Mucosa of descending colon (tissue), 3 donors: ENCODE results near the gene ARMC2. TPM values are rescaled to one million over a fixed set of nuclear protein-coding genes. Genes with fewer than 3 reads are reported as not detected.

Source experiments
- ATAC-seq: fragments of 200-7000 bp; cut with Tn5 transposase; one replicate; pipeline ENCODE4 v1.9.1; 2020; ENCODE audit warnings: mild to moderate bottlenecking, moderate library complexity
- DNase-seq, 3 donors: peaks; one replicate each; pipeline ENCODE4 v3.0.0-alpha.2; 2020
- H3K36me3 ChIP-seq: fragments of 200-600 bp; one replicate; pipeline ENCODE4 v1.8.0; 2021; ENCODE audit warnings: low read depth, mild to moderate bottlenecking
- H3K4me1 ChIP-seq: fragments of 200-600 bp; one replicate; pipeline ENCODE4 v1.8.0; 2021; ENCODE audit warnings: low read depth, mild to moderate bottlenecking
- H3K4me3 ChIP-seq: fragments of 200-600 bp; one replicate; pipeline ENCODE4 v1.8.0; 2021; ENCODE audit warnings: mild to moderate bottlenecking
- H3K9me3 ChIP-seq: fragments of 200-600 bp; one replicate; pipeline ENCODE4 v1.8.0; 2021; ENCODE audit warnings: mild to moderate bottlenecking
- intact Hi-C, 2 donors: fragments of 100-400 bp; cut with DNase I in 1 of 2; cut with micrococcal nuclease in 1 of 2; formaldehyde crosslinking; loops; one replicate each; pipeline versions ENCODE4 v1.11.0 to v1.11.1; 2022; cut with DNase I, micrococcal nuclease
- total RNA-seq, 3 donors: library from RNA; stranded (reverse); fragmentation: NEBNext Ultra II Directional in 2 of 3; extraction: Animal tissue kit (Norgen Biotek cat#: 25700) in 2 of 3; gene quantifications; one replicate each; pipeline versions ENCODE4 v1.2.1 to v1.2.4, GENCODE V29; 2021 to 2023
- TF ChIP-seq, protein P1 (sequence below): fragments of 200-600 bp; IDR thresholded peaks from one replicate; pipeline ENCODE4 v1.8.0; 2022; ENCODE audit warnings: antibody characterized with exemption, mild to moderate bottlenecking
- donor health status: DM: no; HTN: no; CAD: no; lungs with moderate emphysema.
- donor health status: DM: no; HTN: no; CAD: no.
- donor health status: DM: no; HTN: yes; CAD: no.

The ARMC2 gene
- total RNA-seq, 3 donors from 2014 or later, result 3.5 to 5.5 (median 4.8) TPM

DNA sequence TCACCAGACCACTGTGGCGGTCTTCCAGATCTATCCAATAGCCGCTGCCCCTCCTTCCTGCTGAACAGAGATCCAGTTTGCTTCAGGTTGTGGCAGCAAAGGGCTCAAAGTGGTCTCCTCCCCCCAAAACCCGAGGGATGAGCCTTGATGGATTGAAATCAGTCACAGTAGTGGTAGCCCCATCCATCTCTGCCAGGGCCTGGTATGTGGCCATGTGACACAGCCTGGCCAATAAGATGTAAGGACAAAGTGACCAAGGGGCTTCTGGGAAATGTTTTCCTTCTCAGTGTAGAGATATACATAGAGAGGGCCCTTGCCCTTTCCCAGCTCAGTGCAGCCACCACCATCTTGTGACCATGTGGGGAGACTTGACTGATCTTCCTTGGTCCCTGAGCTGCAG is 4.1 kb upstream of the ARMC2 start:
- H3K4me1 ChIP-seq, result peaks cover 4% of the 10 kb centered on the region

DNA sequence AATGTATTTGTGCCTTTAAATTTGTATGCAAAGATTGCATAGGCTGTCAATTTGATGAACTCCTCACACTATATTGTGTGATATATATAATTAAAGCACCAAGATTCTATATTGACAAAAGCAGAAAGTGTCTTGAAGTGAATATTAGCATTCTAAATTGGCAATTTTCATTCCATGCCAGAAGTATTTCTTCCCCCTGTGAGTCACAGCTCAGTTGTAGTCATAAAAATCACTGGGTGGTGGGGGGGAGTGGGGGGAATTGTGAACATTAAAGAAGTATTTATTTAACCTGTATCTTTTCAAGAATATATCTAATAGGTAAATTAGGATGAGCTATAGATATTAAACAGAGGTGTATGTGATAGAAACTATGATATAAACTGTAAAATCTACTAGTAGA is 3.1 kb upstream of the ARMC2 start:
- H3K36me3 ChIP-seq, result no peaks in the 10 kb centered on the region
- intact Hi-C loops, result no loop called here
- no peaks in the 10 kb centered on the region for H3K9me3 ChIP-seq
- peaks cover 4% of the 10 kb centered on the region for H3K4me1 ChIP-seq
- H3K4me3 ChIP-seq, result no peak overlapping the region
- DNase-seq, result no peak
- TF ChIP-seq, protein P1, sequence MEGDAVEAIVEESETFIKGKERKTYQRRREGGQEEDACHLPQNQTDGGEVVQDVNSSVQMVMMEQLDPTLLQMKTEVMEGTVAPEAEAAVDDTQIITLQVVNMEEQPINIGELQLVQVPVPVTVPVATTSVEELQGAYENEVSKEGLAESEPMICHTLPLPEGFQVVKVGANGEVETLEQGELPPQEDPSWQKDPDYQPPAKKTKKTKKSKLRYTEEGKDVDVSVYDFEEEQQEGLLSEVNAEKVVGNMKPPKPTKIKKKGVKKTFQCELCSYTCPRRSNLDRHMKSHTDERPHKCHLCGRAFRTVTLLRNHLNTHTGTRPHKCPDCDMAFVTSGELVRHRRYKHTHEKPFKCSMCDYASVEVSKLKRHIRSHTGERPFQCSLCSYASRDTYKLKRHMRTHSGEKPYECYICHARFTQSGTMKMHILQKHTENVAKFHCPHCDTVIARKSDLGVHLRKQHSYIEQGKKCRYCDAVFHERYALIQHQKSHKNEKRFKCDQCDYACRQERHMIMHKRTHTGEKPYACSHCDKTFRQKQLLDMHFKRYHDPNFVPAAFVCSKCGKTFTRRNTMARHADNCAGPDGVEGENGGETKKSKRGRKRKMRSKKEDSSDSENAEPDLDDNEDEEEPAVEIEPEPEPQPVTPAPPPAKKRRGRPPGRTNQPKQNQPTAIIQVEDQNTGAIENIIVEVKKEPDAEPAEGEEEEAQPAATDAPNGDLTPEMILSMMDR, result no peak
- no peak for ATAC-seq

More for the DNA sequence above, 4.1 kb upstream of the ARMC2 start:
- TF ChIP-seq, protein P1, result no peak
- Histone ChIP-seq H3K9me3 (no peaks in the 10 kb centered on the region), H3K36me3 (no peaks in the 10 kb centered on the region), H3K4me3 (no peak overlapping the region)
- DNase-seq (no peak), ATAC-seq (no peak)
- intact Hi-C loops, result no loop called here

DNA sequence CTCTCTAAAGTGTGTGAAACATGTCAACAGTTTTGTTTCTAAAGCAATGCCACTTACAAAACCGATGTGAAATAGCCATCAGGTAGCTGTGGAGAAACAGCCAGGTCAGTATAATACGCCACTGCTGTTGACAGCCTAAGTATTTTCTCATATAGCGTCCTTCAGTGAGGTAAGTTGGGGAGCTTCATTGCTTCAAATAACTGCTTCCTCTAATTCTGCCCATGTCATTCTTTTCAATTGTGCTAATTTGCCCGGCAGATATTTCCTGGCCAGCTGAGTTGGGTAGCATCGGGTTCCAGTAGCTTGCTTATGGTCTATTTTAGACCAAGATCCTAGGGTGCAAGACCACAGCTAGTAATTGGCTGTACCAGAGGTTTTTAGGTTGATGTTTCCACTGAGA is 2.1 kb upstream of the ARMC2 start:
- H3K36me3 ChIP-seq, result no peaks in the 10 kb centered on the region
- no peaks in the 10 kb centered on the region for H3K9me3 ChIP-seq
- ATAC-seq (no peak), DNase-seq (no peak)
- intact Hi-C loops, result no loop called here
- TF ChIP-seq, protein P1, result no peak
- peaks cover 4% of the 10 kb centered on the region for H3K4me1 ChIP-seq
- no peak overlapping the region for H3K4me3 ChIP-seq

DNA sequence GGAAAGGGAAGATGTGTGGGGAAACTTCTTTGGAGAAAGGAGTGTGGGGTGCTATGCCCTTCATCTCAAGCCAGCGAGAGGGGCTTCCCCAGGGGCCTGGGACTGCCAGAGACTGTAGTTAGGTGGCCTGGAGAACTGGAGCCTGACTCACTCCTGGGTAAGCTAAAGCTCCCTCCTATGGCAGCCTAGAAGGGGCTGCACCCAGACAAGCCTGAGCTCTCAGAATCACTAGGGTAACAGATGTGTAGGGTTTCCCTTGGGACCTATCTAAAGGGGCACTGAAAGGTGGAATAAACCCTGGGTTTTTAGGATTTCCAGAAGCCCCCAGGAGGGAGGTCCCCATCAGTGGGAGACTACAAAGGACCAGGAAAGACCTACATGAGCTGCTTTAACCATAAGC is 1.6 kb upstream of the ARMC2 start:
- TF ChIP-seq, protein P1, result no peak
- ATAC-seq, result no peak
- no peak for DNase-seq
- Histone ChIP-seq H3K36me3 (no peaks in the 10 kb centered on the region), H3K4me3 (no peak overlapping the region), H3K4me1 (peaks cover 4% of the 10 kb centered on the region), H3K9me3 (no peaks in the 10 kb centered on the region)
- intact Hi-C loops, result no loop called here

DNA sequence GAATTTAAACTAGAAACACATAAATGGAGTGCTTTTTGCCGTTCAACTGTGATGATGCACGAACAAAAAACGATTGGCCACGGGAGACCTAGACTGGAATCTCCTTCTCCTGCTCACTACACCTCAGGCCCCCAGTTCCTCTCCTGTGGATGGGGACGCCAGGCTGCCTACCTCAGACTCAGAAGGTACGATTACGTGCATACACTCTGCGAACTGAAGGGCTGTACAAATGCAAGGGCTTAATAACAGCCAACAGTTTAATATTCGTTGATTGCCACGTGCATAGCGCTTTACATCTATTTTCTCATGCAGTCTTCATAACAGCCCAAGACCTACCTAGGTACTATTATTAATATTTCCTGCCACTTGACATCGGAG is 495 bp upstream of the ARMC2 start:
- Histone ChIP-seq H3K9me3 (no peaks in the 10 kb centered on the region), H3K4me1 (peaks cover 4% of the 10 kb centered on the region), H3K4me3 (no peak overlapping the region), H3K36me3 (no peaks in the 10 kb centered on the region)
- ATAC-seq, result no peak
- no peak for DNase-seq
- intact Hi-C loops, result no loop called here
- TF ChIP-seq, protein P1, result no peak
